Measurements from ENCODE around the gene GRIN2C. TPM values are rescaled to one million over a fixed set of nuclear protein-coding genes. Genes with fewer than 3 reads are reported as not detected.
A peak's percentile ranks its signal among the peaks of the same experiment; 100 is the strongest.

GRIN2C gene
- total RNA-seq, 1 donor from 2014 or later = 0.65 TPM

DNA sequence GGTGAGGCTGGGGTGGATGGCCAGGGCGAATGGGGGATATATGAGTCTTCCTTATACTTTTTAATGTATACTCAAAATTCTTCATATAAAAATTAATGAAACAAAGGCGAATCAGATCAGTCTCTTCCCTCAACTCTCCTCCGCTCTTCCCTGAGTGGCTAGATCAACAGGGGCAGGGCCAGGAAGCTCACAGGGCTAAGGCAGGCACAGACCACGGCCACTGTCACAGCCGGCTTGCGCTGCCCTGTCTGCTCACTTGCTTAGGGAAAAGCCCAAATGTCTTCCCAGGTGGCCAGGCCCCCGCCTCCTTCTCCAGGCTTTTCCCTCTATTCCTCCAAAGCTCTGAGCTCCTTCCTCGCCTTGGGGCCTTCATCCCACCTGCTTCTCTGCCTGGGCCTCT, 6.0 kb downstream of the GRIN2C start:
- no peak for DNase-seq
- no peak for ATAC-seq (ENCODE audit: poor library complexity)
- intact Hi-C loops (cut with DNase I) = no loop called here

DNA sequence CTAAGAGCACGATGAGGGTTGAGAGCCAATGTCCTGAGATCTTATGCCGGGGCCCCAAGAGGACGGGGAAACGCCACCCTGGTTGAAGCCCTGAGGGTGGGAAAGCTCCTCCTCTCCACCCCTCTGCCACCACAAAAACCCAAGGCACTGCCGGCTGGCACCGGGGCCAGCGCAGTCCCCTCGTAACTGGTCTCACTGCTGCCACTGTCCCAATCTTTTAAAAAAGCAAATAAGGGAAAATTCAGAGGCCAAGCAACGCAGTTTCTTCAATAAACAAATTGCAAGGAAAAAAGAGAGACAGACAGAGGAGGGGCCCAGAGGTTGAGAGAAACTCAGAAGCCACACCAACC, 6.7 kb downstream of the GRIN2C start:
- DNase-seq (no peak), ATAC-seq (ENCODE audit: poor library complexity) (no peak)
- intact Hi-C loops (cut with DNase I) = no loop called here

DNA sequence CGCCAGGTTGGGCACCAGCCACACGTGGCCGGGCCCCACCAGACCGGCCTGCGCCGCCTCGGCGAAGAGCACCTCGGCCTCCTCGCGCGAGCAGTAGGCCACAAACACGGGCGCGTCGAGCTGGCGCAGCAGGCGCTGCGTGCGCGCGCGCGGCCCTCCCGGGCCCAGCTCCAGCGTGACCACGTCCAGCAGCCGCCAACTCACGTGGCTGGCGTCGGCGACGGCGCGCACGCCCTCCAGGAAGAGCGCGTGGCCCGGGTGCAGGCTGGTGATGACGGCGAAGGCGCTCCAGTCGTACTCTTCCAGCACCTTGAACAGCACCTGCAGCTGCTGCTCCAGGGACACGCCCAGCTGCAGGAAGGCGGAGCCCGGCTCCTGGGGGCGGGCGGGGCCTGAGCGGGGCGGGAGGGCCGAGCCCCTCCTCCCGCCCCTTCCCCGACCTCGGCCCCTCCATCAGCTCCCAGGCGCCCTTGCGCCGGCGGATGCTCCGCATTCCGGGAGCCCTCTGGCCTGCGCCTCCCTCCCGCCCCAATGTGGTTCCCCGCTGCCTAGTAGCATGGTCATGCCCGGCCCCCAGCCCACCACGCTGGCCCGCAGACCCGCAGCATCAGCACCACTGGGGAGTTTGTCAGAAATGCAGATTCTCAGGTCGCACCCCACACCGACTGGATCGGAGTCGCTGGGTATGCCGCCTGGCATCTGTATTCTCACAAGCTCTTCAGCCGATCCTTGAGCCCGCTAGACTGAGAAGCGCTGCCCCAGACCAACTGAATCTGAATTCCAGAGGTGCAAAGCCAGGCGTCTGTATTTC, 7.2 kb downstream of the GRIN2C start:
- DNase-seq (no peak), ATAC-seq (ENCODE audit: poor library complexity) (no peak)
- intact Hi-C loops (cut with DNase I) = no loop called here

GRCh38 chr17:74851612-74852236, 8.0 kb downstream of the GRIN2C start:
- ATAC-seq (ENCODE audit: poor library complexity) (peak; percentile 9), DNase-seq (no peak)
- intact Hi-C loops (cut with DNase I) = no loop called here

- ATAC-seq (ENCODE audit: poor library complexity) (no peak), DNase-seq (no peak)
- intact Hi-C loops (cut with DNase I) = no loop called here
Observed at GRCh38 chr17:74850914-74851313, 8.8 kb downstream of the GRIN2C start.

DNA sequence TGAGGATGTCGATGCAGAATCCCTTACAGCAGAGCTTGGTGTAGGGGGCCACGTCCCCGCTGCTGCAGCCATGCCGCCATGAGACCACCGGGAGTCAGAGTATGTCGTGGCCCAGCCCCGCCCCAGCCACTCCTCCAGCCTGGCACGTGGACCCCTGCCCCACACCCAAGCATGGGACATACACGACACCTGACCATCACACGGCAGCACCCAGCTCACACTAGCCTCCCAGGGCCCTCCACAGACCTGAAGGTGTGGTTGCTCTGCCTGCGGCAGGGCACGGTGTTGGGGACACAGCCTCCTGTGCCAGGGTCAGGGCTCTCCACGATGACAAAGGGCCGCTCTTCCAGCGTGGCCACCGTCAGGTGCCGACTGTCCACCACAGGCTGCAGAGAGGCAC, 9.4 kb downstream of the GRIN2C start:
- DNase-seq = no peak
- ATAC-seq (ENCODE audit: poor library complexity) = no peak
- intact Hi-C loops (cut with DNase I) = no loop called here

DNA sequence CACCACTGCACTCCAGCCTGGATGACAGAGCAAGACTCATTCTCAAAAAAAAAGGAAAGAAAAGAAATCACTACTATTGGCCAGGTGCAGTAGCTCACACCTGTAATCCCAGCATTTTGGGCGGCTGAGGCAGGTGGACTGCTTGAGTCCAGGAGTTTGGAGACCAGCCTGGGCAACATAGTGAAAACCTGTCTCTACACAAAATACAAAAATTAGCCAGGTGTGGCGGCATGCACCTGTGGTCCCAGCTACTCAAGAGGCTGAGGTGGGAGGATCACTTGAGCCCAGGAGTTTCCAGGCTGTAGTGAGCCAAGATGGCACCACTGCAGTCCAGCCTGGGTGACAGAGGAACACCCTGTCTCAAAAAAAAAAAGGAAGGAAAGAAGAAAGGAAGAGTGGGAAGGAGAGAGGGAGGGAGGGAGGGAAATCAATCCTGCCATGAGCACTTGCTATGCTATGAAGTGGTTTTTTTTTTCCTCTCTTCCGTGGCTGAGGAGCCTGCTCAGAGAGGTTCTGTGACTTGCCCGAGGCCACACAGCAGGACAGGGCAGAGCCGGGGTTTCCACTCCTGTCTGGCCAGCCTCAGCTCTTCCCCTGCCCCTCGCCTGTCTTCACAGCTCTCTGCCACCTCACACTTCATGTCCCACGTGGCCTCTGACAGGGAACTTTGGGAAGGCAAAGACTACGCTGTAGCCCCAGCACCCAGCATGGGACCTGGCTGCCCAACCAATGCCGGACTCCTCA, 10.9 kb downstream of the GRIN2C start:
- no peak for DNase-seq
- no peak for ATAC-seq (ENCODE audit: poor library complexity)
- intact Hi-C loops (cut with DNase I) = no loop called here

GRCh38 chr17:74846621-74847020, 13.1 kb downstream of the GRIN2C start:
- ATAC-seq (ENCODE audit: poor library complexity) (no peak), DNase-seq (no peak)
- intact Hi-C loops (cut with DNase I) = no loop called here

DNA sequence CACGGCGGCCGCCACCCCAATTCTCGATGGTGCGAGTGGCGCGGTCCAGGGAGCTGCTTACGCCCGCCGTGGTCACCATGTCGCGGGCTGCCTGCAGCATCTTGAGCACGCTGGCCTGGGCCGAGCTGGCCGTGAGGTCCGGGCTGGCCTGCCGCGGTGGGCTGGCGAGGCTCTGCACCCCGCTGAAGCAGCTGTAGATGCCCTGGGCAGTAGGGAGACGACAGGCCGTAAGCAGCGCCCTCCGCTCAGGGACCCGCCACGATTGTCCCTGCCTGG, 16.4 kb downstream of the GRIN2C start:
- DNase-seq = no peak
- ATAC-seq (ENCODE audit: poor library complexity) = no peak
- intact Hi-C loops (cut with DNase I) = no loop called here

- DNase-seq (peak; percentile 88), ATAC-seq (ENCODE audit: poor library complexity) (peak; percentile 88)
- intact Hi-C loops (cut with DNase I) = no loop called here
Observed at GRCh38 chr17:74842599-74843351, 16.9 kb downstream of the GRIN2C start.

GRCh38 chr17:74842146-74842598, 17.5 kb downstream of the GRIN2C start:
- ATAC-seq (ENCODE audit: poor library complexity) = no peak
- intact Hi-C loops (cut with DNase I) = no loop called here
- no peak for DNase-seq

GRCh38 chr17:74840989-74841666, 18.6 kb downstream of the GRIN2C start:
- intact Hi-C loops (cut with DNase I) = no loop called here
- peak; percentile 74 for ATAC-seq (ENCODE audit: poor library complexity)

GRCh38 chr17:74839990-74840852, 19.5 kb downstream of the GRIN2C start:
- no peak for ATAC-seq (ENCODE audit: poor library complexity)
- intact Hi-C loops (cut with DNase I) = no loop called here

More at GRCh38 chr17:74840989-74841666, 18.6 kb downstream of the GRIN2C start:
- peak; percentile 88 for DNase-seq

DNA sequence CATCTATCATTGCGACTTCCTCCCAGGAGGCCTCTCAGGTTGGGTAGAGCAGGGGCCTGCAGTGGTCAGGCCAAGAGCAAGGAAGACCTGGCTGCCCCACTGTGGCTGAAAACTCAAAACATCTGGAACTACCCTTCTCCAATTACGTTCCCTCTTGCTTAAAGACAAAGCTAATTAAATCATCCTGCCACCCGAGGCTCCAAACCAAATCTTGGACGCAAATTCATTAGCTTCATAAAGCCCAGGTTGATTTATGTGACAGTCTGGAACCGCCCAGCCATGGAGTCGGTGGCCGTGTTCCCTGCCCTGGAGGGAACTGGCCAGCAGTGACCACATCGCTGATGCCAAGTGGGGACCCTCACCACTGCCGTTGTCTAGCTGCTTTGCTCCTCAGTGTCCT, 21.4 kb downstream of the GRIN2C start:
- ATAC-seq (ENCODE audit: poor library complexity) = no peak
- intact Hi-C loops (cut with DNase I) = no loop called here

More at GRCh38 chr17:74839990-74840852, 19.5 kb downstream of the GRIN2C start:
- no peak for DNase-seq

DNA sequence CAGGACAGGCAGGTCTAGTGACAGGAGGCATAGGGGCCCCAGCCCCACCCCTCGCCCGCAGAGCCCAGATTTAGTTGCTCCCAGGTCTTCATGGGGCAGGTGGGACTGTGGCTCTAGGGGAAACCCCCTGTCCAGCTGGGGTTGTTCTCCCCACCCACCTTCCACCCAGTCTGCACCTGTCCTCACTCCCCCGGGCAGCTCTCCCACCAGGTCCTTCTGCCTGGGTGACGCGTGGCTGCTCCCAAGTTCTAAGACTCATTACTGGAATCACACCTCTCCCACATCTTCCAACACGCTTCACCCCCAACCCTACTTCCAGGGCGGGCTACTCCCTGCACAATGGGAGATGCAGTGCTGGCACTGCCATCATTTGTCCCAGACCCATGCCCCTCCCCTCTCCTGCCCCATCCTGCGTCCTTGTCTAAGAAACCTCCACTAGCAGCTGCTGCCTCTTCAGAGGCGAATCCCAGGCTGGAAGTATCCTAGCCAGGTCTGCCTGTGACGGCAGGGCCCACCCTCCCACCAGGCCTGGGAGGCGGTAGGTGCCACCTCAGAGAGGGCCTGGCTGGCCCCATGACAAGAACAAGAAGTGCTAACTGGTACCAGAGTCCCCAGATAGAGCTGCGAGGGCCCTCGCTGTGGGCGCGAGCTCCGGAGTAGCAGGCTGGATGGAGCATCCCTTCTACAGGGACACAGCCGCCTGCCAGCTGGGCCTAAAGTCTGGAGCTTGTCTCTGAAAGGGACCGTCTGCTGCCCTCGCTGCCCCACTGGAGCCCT, 22.8 kb downstream of the GRIN2C start:
- no peak for ATAC-seq (ENCODE audit: poor library complexity)
- DNase-seq = no peak
- intact Hi-C loops (cut with DNase I) = no loop called here

More for the DNA sequence above, 21.4 kb downstream of the GRIN2C start:
- DNase-seq = no peak

DNA sequence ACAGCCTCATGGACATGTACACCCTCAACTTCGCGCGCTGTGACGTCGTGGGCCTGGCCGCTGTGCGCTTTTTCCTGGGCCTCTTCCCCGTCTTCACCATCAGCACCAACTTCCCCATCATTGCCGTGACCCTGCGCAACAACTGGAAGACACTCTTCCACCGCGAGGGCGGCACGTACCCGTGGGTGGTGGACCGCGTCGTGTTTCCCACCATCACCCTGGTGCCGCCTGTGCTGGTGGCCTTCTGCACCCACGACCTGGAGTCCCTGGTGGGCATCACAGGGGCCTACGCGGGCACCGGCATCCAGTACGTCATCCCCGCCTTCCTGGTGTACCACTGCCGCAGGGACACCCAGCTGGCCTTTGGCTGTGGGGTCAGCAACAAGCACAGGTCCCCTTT, 23.5 kb downstream of the GRIN2C start:
- intact Hi-C loops (cut with DNase I) = no loop called here
- DNase-seq (no peak), ATAC-seq (ENCODE audit: poor library complexity) (no peak)

Data from Right ventricle myocardium superior (tissue), 1 donor.